KOPT-K1 (cell line): ENCODE data around the gene OR5K2.

Experiments used
- H3K27ac ChIP-seq: fragments of 200-600 bp; sonication (generic); 2 replicates; pipeline ENCODE4 v1.5.1; 2016; ENCODE audit warnings: antibody characterized with exemption, mild to moderate bottlenecking, low read depth, low read length; ENCODE audit not compliant: poor library complexity, severe bottlenecking
- H3K36me3 ChIP-seq: fragments of 200-600 bp; sonication (generic); 2 replicates; pipeline ENCODE4 v1.5.1; 2017; ENCODE audit warnings: antibody characterized with exemption, mild to moderate bottlenecking, low read length, moderate library complexity; ENCODE audit not compliant: insufficient read depth
- H3K9me3 ChIP-seq: fragments of 200-600 bp; sonication (generic); 2 replicates; pipeline ENCODE4 v1.5.1; 2017; ENCODE audit warnings: antibody characterized with exemption, low read length, mild to moderate bottlenecking; ENCODE audit not compliant: insufficient read depth, poor library complexity, severe bottlenecking

OR5K2 gene

DNA sequence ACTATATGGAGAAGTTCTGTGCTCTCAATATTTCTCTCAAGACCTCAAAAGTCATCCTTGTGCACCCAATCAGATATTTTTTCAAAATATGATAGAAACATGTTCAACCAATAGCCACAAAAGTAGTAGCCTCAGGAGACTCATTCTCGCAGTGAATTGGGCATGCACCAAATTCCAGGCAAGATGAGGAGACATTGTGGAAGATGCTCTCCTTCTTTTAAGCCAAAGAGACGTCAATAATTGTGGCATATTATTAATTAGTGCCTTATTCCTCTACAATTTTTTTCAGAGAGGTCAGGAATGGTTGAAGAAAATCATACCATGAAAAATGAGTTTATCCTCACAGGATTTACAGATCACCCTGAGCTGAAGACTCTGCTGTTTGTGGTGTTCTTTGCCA lies at the start of gene OR5K2:
Gene OR5K2, plus strand, starts transcription at position 301 of the 400 bp plus-strand sequence. Its CDS starts 0 bp downstream, at position 301.
- H3K36me3 ChIP-seq = no peaks in the 10 kb centered on the region
- no peaks in the 10 kb centered on the region for H3K9me3 ChIP-seq

DNA sequence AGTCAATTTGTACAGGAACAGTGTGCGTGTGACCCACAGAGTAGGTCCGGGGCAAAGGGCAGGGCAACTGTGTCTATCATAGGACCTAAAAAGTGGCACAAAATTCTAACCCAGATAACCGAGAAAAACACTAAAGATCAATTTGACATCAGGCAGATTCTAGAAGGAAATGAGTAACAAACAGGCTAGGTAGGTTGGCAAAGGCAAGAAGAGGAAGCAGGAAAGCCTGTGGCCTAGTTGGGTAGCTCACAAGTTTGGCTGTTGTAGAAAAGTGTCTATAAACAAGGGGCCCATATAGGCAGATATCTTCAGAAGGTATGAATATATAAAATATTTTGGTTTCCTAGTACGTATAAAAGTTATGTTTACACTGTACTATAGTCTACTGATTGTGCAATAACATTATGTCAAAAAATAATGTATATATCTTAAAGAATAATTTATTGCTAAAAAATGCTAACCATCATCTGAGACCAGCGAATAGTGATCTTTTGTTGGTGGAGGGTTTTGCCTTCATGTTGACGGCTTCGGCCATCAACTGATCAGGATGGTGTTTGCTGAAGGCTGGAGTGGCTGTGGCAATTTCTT lies 47.8 kb upstream of the OR5K2 start:
- H3K27ac ChIP-seq = no peak overlapping the region
- no peaks in the 10 kb centered on the region for H3K36me3 ChIP-seq
- H3K9me3 ChIP-seq = no peaks in the 10 kb centered on the region

More for the DNA sequence above, at the start of gene OR5K2:
- H3K27ac ChIP-seq = no peak within 1 kb of the TSS

DNA sequence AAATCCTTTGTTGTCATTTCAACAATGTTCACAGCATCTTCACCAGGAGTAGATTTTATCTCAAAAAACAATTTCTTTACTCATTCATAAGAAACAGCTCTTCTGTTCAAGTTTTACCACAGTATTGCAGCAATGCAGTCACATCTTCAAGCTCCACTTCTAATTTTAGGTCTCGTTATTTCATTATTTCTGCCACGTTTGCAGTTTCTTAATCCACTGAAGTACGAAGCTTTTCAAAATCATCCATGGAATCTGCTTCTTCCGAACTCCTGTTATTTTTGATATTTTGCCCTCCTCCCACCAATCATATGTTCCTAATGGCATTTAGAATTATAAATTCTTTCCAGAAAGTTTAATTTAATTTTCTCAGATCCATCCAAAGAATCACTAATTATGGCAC lies 47.1 kb upstream of the OR5K2 start:
- H3K9me3 ChIP-seq = no peaks in the 10 kb centered on the region
- no peak overlapping the region for H3K27ac ChIP-seq
- H3K36me3 ChIP-seq = no peaks in the 10 kb centered on the region

DNA sequence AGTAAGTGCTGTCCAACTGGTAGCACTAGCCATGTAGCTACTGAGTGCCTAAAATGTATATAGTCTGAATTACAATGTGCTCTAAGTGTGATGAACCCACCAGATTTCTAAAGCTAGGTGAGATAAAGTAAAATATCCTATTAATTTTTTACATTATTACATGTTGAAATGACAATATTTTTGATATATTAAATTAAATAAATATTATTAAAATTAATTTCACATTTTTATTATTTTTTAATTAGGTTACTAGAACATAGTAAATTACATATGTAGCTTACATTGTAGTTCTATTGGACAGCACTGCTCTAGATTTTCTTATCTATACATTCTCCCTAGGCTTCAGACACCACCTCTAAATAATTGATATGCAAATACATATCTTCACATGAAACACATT lies 43.7 kb upstream of the OR5K2 start:
- Histone ChIP-seq H3K27ac (no peak overlapping the region), H3K9me3 (no peaks in the 10 kb centered on the region), H3K36me3 (no peaks in the 10 kb centered on the region)

DNA sequence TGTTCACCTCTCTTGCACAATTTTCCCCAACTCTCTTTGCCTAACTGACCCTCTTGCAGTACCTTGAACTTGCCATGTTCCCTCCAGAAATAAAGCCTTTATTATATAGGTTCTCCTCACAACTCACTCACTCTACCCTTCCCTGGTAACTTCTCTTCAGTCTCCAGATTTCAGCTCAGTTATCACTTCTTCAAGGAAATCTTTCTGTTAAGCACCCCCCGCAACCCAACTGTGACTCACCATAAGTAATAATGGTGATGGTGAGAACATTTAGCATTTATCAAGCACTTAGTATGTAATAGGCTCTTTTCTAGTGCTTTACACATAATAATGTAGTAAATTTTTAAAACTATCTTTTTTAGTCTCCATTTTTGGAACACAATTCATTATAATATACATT lies 42.6 kb upstream of the OR5K2 start:
- Histone ChIP-seq H3K36me3 (no peaks in the 10 kb centered on the region), H3K27ac (no peak overlapping the region), H3K9me3 (no peaks in the 10 kb centered on the region)

DNA sequence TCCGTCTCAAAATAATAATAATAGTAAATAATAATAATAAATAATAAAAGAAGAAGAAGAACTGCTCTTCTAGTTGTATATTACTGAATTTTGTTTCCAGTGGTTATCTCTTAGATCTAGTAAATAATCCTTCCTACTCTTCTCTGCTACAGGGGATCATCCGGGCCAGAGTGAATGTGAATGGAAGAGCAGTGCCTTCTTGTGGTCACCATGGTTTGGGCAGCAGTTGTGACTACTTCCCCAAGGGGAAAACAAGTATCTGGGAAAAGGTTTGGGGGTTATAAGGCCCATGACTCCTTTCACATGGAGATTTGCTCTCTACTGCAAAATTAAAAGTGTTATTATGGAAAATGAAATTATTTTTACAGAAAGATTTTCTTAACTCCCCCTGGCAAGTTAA lies 39.9 kb upstream of the OR5K2 start:
- Histone ChIP-seq H3K36me3 (no peaks in the 10 kb centered on the region), H3K27ac (no peak overlapping the region), H3K9me3 (no peaks in the 10 kb centered on the region)

DNA sequence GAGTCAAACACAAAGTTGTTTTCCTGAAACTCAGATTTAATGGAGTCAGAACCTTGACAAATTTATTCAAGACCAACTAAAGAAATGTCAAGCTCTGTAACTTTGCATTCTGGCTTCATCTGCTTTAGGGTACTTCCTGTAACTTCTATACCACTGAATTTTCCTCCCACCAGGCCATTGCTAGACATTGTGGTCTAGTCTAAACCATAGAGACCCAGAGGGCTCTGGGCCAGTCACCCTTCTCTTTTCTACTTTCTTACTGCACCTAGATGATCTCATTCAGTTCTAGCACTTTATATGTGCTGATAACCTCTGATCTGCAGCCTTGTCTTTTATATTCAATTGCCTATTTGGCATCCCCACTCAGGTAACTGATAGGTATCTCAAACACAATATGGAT lies 37.3 kb upstream of the OR5K2 start:
- Histone ChIP-seq H3K9me3 (no peaks in the 10 kb centered on the region), H3K27ac (no peak overlapping the region), H3K36me3 (no peaks in the 10 kb centered on the region)

DNA sequence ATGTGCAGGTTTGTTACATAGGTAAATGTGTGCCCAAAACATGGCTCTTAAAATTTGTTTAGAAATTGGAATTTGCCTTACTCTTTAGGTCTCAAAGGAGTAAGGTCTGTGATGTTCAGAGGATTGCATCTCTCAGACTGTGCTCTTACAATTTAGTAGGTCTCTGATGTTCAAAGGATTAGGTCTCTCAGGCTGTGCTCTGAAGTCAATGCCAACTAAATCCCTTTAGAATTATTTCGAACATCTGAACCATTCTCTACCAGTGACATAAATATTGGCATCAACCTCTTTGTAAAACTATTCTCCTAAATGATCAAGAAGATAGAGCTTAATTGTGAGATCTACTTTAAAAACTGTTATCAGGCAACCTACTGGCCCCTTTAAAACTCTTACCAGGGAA lies 34.6 kb upstream of the OR5K2 start, which contains the start of gene OR5K1:
Gene OR5K1, plus strand, starts transcription at position 301 of the 400 bp plus-strand sequence. CDS start 6,376 bp downstream, outside the sequence.
- H3K27ac ChIP-seq = no peak within 1 kb of the TSS
- H3K9me3 ChIP-seq = no peaks in the 10 kb centered on the region

DNA sequence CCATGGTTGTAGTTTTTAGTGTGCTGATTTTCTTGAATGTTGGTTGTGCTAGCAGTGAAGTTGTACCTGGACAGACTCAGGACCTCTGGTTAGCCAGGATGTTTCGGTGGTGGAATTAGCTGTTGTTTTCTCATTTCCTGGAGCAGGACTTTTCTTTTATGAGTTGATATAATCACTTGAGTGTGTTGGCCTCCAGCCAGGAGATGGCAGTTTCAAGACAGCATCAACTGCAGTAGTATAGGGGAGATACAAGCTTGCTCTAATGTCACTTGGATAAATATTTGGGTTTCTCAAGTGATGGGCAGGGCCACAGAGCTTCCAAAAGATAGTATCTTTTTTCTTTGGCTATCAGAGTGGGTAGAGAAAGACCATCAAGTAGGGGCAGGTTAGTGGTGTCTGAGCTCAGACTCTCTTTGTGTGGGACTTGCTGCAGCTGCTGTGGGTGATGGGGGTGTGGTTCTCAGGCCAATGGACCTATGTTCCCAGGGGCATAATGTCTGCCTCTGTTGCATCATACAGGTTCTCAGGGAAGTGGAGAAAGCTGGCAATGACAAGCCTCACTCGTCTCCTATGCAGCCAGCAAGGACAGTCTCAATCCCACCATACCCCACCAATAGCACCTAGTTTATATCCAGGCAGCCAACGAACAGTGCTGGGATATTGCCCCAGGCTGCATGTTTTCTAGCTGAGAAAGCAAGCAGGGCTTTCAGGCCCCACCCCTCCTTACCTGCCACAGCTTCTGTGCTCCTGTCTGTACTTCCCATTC lies 14.6 kb upstream of the OR5K2 start:
- no peak overlapping the region for H3K27ac ChIP-seq
- H3K36me3 ChIP-seq = no peaks in the 10 kb centered on the region
- peaks cover under 1% of the 10 kb centered on the region for H3K9me3 ChIP-seq

More for the DNA sequence above, 34.6 kb upstream of the OR5K2 start, which contains the start of gene OR5K1:
- H3K36me3 ChIP-seq = no peaks in the 10 kb centered on the region

DNA sequence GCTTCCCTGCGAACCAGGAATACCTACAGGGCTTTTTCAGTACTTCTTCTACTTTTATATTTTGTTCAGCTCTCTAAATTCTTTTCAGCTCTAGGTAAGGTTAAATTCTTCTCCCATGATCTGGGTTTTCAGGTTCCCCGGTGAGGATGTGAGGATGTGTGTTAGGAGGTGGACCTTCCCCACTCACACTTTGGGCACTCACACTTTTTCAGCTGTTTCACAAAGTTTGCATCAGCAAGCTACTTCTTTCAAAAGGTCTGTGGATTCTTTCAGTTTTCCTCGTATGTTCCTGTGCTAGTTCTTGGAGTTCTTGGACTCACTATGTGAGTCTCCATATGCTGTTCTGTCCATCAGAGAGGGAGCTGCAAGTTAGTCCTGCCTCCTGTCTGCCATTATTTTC lies 13.9 kb upstream of the OR5K2 start:
- H3K36me3 ChIP-seq = no peaks in the 10 kb centered on the region
- no peak overlapping the region for H3K27ac ChIP-seq
- peaks cover 4% of the 10 kb centered on the region for H3K9me3 ChIP-seq

DNA sequence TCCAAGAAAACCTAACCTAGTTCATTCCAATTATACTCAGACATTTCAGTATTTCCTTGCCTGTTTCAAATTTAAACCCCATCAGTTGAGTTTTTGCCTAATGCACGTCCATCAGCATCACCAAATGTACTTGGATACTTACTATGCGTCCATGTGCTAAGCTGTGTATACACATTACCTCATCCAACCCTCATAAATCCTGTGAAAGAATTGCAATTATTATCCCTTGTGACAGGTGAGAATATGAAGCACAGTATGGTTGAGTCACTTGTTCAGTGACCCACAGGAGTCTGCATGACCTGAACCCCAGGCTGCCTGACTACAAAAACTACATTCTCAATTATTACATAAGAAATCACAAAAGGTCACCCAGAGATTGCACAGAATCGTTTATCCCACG lies 2.5 kb downstream of the OR5K2 start:
- H3K27ac ChIP-seq = no peak overlapping the region
- H3K9me3 ChIP-seq = no peaks in the 10 kb centered on the region
- H3K36me3 ChIP-seq = no peaks in the 10 kb centered on the region

DNA sequence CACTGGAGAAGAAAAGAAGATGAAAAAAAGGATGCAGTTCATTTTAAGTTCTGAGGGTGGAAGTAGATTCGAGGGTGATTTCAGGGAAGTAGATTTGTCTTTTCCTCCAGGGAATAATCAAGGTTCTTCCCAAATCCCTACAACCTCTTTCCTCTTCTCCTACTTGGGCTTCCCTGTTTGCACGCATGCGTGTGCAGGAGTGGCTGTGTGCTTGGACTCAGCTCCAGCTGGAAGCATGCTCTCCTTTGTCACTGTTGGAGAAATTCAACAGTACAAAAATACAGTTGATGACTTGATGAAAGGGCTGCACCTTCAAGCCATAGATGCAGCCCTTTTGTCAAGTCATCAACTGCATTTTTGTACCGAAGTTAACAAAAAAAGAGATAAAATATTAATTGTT lies 3.8 kb downstream of the OR5K2 start:
- H3K9me3 ChIP-seq = no peaks in the 10 kb centered on the region
- no peaks in the 10 kb centered on the region for H3K36me3 ChIP-seq
- H3K27ac ChIP-seq = no peak overlapping the region

DNA sequence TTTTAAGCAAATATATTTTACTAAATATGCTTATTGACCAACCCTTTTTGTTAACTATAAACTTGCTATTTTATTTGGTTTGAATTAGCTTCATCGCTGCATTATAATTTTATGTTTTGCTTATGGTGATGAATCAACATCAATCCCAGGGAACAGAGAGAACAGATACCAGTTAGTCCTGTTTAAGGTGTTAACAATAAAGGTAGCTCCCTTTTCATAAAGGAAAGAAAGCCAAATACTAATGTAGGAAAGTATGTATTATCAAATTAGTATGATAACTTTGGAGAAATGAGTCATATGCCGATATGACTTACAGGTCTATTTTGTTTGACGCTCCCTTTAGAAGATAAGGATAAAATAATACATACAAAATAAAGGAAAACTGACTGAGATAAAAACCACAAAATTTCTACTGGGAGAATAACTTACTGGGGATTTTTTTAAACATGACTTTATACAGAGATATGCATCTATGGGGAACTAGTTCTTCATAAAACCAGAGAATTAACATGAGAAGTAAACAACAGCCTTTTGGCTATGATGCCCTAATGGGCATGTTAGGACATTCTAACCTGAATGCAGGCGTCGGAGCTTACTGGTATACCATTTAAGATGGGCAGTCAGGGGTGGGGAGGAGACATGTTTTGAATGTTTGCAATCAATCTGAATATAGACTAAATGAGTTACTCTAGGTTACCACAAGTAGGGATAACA lies 4.5 kb downstream of the OR5K2 start:
- Histone ChIP-seq H3K36me3 (no peaks in the 10 kb centered on the region), H3K27ac (no peak overlapping the region), H3K9me3 (no peaks in the 10 kb centered on the region)

DNA sequence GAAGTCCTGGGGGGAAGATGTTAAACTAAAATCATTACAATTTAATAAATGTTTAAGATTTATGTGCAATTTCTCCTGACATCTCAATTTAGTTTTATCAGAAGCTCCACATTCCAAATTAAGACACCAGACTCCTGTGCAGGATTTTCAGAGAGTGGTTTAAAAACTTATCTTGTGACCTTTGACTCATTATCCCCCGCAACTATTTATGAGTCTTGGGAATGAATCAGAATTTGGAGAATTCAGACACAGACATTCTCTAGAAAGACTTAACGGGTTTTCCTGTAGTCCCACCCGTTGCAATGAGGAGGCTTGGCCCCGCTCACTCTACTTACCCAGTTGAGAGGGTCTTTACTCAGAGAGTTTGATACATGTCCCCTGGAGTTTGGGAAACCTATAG lies 7.1 kb downstream of the OR5K2 start:
- H3K9me3 ChIP-seq = no peaks in the 10 kb centered on the region
- H3K27ac ChIP-seq = no peak overlapping the region
- no peaks in the 10 kb centered on the region for H3K36me3 ChIP-seq

DNA sequence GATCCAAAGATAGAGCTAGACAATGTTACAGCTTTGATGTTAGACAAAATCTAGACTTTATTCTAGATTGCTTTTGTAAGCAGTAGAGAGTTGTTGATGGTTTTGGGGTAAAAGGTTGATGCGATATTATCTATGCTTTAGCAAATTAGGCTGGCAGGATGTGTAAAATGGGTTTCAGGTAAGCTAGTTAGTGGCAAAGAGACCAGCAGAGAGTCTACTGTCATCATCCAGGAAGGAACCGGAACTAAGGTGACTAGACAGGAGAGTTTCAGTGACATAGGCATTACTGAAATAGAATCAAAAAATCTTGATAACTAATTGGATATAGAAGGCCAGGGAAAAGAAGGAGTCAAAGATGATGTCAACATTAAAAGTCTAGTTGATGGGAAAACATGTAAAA lies 11.1 kb downstream of the OR5K2 start:
- Histone ChIP-seq H3K27ac (no peak overlapping the region), H3K9me3 (no peaks in the 10 kb centered on the region), H3K36me3 (peaks cover 2% of the 10 kb centered on the region)
